ENCODE data around the gene DDO.

DNA sequence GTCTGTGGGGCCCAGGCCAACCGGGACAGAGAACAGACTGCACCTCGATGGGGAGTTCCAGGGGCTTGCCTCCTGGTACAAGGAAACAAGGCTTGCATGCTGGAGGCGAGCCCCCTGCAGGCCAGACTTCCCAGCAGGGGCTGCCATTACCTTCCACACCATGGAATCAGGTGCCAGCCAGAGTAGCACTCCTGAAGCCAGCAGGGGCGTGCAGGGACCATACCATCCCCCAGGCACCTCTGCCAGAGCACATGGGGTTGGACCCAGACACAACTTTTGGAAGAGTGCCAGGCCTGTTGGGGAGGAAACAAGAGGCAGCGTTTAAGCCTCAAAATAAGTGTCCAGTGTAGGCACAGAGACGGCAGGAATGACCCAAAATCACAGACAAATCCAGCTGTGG is 6.5 kb downstream of the DDO start:
- TF ChIP-seq NRF1 (IDR thresholded peaks at IDR 0.05; ENCODE audit: low read depth, low read length) = no peak
- peak; percentile 9 to 36; a peak in 2 of 4 replicates for TF ChIP-seq RAD21 (IDR thresholded peaks at IDR 0.05 in 1 of 2, conservative IDR thresholded peaks at IDR 0.05 in 1 of 2; ENCODE audit: low read depth in 2 of 2, low read length in 2 of 2)
- TF ChIP-seq, protein P1, sequence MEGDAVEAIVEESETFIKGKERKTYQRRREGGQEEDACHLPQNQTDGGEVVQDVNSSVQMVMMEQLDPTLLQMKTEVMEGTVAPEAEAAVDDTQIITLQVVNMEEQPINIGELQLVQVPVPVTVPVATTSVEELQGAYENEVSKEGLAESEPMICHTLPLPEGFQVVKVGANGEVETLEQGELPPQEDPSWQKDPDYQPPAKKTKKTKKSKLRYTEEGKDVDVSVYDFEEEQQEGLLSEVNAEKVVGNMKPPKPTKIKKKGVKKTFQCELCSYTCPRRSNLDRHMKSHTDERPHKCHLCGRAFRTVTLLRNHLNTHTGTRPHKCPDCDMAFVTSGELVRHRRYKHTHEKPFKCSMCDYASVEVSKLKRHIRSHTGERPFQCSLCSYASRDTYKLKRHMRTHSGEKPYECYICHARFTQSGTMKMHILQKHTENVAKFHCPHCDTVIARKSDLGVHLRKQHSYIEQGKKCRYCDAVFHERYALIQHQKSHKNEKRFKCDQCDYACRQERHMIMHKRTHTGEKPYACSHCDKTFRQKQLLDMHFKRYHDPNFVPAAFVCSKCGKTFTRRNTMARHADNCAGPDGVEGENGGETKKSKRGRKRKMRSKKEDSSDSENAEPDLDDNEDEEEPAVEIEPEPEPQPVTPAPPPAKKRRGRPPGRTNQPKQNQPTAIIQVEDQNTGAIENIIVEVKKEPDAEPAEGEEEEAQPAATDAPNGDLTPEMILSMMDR (IDR thresholded peaks at IDR 0.05; ENCODE audit: control extremely low read depth in 1 of 3, insufficient read depth in 1 of 3, low read depth in 1 of 3, low read length in 3 of 3) = peak in 2 of 3 experiments; percentile 16 to 20; a peak in 3 of 4 replicates
- no peak for TF ChIP-seq RNF2 (IDR thresholded peaks at IDR 0.05; ENCODE audit: borderline replicate concordance, low read depth, low read length, missing control alignments, poor library complexity, severe bottlenecking)
- no peak for TF ChIP-seq POLR2AphosphoS5 (IDR thresholded peaks at IDR 0.05; ENCODE audit: low read depth, low read length)
- no peak for TF ChIP-seq JUND (IDR thresholded peaks at IDR 0.05; ENCODE audit: low read length)
- TF ChIP-seq RXRA (IDR thresholded peaks at IDR 0.05; ENCODE audit: insufficient read depth, low read depth, low read length) = no peak
- no peak for TF ChIP-seq EZH2 (IDR thresholded peaks at IDR 0.05; ENCODE audit: low read depth, low read length, severe bottlenecking)
